ENCODE measurements around the gene PTRHD1. TPM values are rescaled to one million over a fixed set of nuclear protein-coding genes. Genes with fewer than 3 reads are reported as not detected.
"Not testable (repeated sequence)": the region's sequence is repeated elsewhere in the genome, so short reads cannot be mapped to it uniquely, and the experiment has no call there.

The PTRHD1 gene
- total and polyA plus RNA-seq, 2 donors: 25.3 to 44.0 TPM

DNA sequence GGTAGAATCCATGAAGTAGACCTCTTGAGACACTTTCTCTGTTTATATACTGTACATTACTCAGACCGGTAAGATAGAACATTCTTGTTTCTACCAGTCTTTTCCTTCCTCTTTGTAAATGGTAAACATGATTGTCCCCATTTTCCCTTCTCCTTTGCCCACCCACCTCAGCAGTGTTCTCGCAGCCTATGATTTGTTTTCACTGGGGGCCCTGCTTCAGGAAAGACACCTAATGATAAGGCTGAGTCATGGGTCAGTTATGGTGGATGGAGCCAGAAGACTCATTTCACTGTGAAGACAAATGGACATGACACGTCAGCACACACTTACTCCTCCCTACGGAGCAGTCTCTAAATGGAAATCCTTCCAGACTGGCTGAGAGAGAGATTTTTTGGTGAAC, 23.7 kb upstream of the PTRHD1 start:
- Histone ChIP-seq H3K4me1 (ENCODE audit: control insufficient read depth in 2 of 2, insufficient read depth in 2 of 2, low read length in 2 of 2) (no peaks in the 10 kb centered on the region), H3K36me3 (ENCODE audit: control insufficient read depth in 2 of 2, insufficient read depth in 2 of 2, low read length in 1 of 2) (peaks cover 79 to 84% of the 10 kb centered on the region in 2 donors), H3K27me3 (ENCODE audit: control insufficient read depth in 2 of 2, insufficient read depth in 1 of 2, low read length in 1 of 2) (no peaks in the 10 kb centered on the region), H3K27ac (ENCODE audit: low read depth in 1 of 2, low read length in 1 of 2) (no peak overlapping the region), H3K4me3 (ENCODE audit: low read length in 2 of 2) (no peak overlapping the region), H3K9me3 (ENCODE audit: control insufficient read depth in 2 of 2, insufficient read depth in 1 of 2, low read length in 1 of 2) (no peaks in the 10 kb centered on the region)
- WGBS: 99% methylated on average over 4 of the region's 4 CpGs
- no peak for DNase-seq (ENCODE audit: low read depth in 6 of 9, low spot score in 9 of 9)

DNA sequence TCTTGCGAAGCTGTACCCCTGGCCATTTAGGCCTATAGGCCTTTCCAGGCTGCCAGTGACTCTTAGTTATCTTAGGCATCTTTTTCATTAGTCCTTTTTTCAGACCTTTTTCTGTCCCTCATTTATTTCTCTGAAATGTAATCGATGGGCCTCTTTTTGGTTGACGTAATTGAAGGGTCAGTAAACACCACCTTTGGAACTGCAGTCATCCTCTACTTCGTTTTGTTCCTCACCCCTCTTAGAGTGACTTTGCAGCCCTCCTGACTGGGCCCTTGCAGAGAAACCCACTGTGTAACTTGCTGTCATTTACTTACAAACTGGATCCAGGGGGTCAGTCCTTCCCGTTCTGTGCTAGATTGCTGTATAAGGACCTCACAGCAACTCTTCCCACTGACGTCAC, 23.2 kb upstream of the PTRHD1 start:
- H3K9me3 ChIP-seq (ENCODE audit: control insufficient read depth in 2 of 2, insufficient read depth in 1 of 2, low read length in 1 of 2): no peaks in the 10 kb centered on the region
- no peak overlapping the region for H3K4me3 ChIP-seq (ENCODE audit: low read length in 2 of 2)
- 97% methylated on average over 6 of the region's 6 CpGs for WGBS
- DNase-seq (ENCODE audit: low read depth in 6 of 9, low spot score in 9 of 9): no peak
- peaks cover 74 to 79% of the 10 kb centered on the region in 2 donors for H3K36me3 ChIP-seq (ENCODE audit: control insufficient read depth in 2 of 2, insufficient read depth in 2 of 2, low read length in 1 of 2)
- no peaks in the 10 kb centered on the region for H3K4me1 ChIP-seq (ENCODE audit: control insufficient read depth in 2 of 2, insufficient read depth in 2 of 2, low read length in 2 of 2)
- H3K27me3 ChIP-seq (ENCODE audit: control insufficient read depth in 2 of 2, insufficient read depth in 1 of 2, low read length in 1 of 2): no peaks in the 10 kb centered on the region
- H3K27ac ChIP-seq (ENCODE audit: low read depth in 1 of 2, low read length in 1 of 2): no peak overlapping the region

DNA sequence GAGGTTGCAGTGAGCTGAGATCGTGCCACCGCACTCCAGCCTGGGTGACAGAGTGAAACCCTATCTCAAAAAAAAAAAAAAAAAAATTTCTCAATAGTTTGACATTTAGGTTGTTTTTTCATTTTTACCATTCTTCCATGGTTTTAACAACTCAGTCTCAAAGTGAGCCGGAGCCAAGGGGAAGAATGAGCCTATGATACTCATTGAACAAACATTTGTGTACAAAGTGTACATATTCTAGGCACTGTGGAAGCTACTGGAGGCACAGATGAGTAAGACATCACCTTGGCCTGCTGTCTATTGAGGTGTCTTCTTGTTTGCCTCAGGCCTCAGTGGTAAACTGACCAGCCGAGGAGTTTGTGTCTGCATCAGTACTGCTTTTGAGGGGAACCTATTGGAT, 22.0 kb upstream of the PTRHD1 start:
- Histone ChIP-seq H3K27me3 (ENCODE audit: control insufficient read depth in 2 of 2, insufficient read depth in 1 of 2, low read length in 1 of 2) (no peaks in the 10 kb centered on the region), H3K36me3 (ENCODE audit: control insufficient read depth in 2 of 2, insufficient read depth in 2 of 2, low read length in 1 of 2) (peaks cover 62 to 67% of the 10 kb centered on the region in 2 donors), H3K9me3 (ENCODE audit: control insufficient read depth in 2 of 2, insufficient read depth in 1 of 2, low read length in 1 of 2) (no peaks in the 10 kb centered on the region), H3K4me1 (ENCODE audit: control insufficient read depth in 2 of 2, insufficient read depth in 2 of 2, low read length in 2 of 2) (no peaks in the 10 kb centered on the region), H3K27ac (ENCODE audit: low read depth in 1 of 2, low read length in 1 of 2) (no peak overlapping the region), H3K4me3 (ENCODE audit: low read length in 2 of 2) (no peak overlapping the region)
- DNase-seq (ENCODE audit: low read depth in 6 of 9, low spot score in 9 of 9): no peak
- WGBS: 97% methylated on average over 4 of the region's 4 CpGs

DNA sequence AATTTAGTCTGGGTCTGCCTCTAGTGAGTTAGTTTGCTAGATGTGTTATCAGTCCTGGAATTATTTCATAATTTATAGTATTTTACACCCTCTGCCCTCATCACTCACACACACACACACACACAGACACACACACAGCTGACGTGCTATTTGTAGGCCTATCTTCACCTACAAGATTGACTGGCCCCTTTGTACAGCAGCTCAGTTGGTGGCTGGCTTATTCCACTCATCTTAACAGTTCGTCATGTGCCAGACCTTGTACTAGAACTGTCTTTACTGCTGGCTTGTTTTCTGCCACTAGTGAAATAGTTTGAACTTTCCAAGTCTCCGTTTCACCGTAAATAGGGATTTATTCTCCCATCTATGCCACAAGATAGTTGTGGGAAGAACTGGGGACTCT, 21.3 kb upstream of the PTRHD1 start:
- no peak overlapping the region for H3K4me3 ChIP-seq (ENCODE audit: low read length in 2 of 2)
- H3K36me3 ChIP-seq (ENCODE audit: control insufficient read depth in 2 of 2, insufficient read depth in 2 of 2, low read length in 1 of 2): peaks cover 56 to 65% of the 10 kb centered on the region in 2 donors
- H3K27me3 ChIP-seq (ENCODE audit: control insufficient read depth in 2 of 2, insufficient read depth in 1 of 2, low read length in 1 of 2): no peaks in the 10 kb centered on the region
- no peak overlapping the region for H3K27ac ChIP-seq (ENCODE audit: low read depth in 1 of 2, low read length in 1 of 2)
- no peaks in the 10 kb centered on the region for H3K9me3 ChIP-seq (ENCODE audit: control insufficient read depth in 2 of 2, insufficient read depth in 1 of 2, low read length in 1 of 2)
- no peaks in the 10 kb centered on the region for H3K4me1 ChIP-seq (ENCODE audit: control insufficient read depth in 2 of 2, insufficient read depth in 2 of 2, low read length in 2 of 2)
- WGBS: 98% methylated on average over 4 of the region's 4 CpGs
- DNase-seq (ENCODE audit: low read depth in 6 of 9, low spot score in 9 of 9): no peak

DNA sequence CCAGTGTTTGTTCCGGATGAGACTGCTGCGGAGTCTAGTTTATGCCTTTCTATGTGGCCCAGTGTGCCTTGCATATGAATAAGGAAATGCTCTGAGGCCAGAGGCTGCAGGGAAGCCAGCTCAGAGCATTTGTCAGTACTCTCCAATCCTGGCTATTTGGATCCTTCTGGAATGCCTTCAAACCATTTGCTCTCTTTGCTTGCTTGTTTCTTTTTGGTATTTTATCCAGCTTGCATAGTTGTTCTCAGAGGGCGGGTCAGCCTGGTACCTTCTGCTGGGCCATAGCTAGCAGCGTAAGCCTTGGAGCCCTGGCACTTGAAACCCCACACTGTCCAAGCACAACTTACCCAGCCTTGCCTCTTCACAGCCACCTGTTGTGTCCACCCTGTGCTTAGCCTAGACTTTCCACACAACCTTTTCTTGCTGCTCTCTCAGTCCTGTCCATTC, 20.5 kb upstream of the PTRHD1 start:
- Histone ChIP-seq H3K27me3 (ENCODE audit: control insufficient read depth in 2 of 2, insufficient read depth in 1 of 2, low read length in 1 of 2) (no peaks in the 10 kb centered on the region), H3K27ac (ENCODE audit: low read depth in 1 of 2, low read length in 1 of 2) (no peak overlapping the region), H3K36me3 (ENCODE audit: control insufficient read depth in 2 of 2, insufficient read depth in 2 of 2, low read length in 1 of 2) (peaks cover 50 to 57% of the 10 kb centered on the region in 2 donors), H3K4me3 (ENCODE audit: low read length in 2 of 2) (no peak overlapping the region), H3K9me3 (ENCODE audit: control insufficient read depth in 2 of 2, insufficient read depth in 1 of 2, low read length in 1 of 2) (no peaks in the 10 kb centered on the region), H3K4me1 (ENCODE audit: control insufficient read depth in 2 of 2, insufficient read depth in 2 of 2, low read length in 2 of 2) (no peaks in the 10 kb centered on the region)
- WGBS: 95% methylated on average over 4 of the region's 4 CpGs
- DNase-seq (ENCODE audit: low read depth in 6 of 9, low spot score in 9 of 9): no peak

DNA sequence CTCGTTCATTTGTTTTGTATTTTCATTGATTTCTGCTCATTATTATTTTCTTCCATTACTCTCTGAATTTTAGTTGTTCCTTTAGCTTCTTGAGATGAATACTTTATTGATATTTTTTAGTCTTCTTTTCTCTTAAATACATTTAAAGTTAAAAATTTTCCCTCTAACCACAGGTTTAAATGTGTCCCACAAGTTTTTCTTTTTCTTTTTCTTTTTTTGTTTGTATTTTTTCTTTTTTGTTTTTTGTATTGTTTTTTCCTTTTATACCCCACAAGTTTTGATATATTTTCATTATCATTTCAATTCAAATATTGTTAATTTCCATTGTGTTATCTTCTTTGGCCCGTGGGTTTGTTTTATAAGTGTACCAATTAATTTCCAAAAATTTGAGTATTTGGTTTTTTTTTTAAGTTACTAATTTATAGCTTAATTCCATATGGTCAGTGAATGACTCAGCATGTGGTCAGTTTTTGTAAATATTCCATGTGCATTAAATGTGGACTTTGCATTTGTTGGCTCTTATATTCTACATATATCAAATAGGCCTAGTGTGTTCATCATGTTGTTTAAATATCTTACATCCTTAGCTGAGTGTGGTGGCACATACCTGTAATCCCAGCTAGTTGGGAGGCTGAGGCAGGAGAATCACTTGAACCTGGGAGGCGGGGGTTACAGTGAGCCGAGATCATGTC, 16.3 kb upstream of the PTRHD1 start:
- H3K9me3 ChIP-seq (ENCODE audit: control insufficient read depth in 2 of 2, insufficient read depth in 1 of 2, low read length in 1 of 2): peaks cover 0 to 6% of the 10 kb centered on the region in 2 donors
- peaks cover 28 to 37% of the 10 kb centered on the region in 2 donors for H3K36me3 ChIP-seq (ENCODE audit: control insufficient read depth in 2 of 2, insufficient read depth in 2 of 2, low read length in 1 of 2)
- 98% methylated on average over 4 of the region's 4 CpGs for WGBS
- DNase-seq (ENCODE audit: low read depth in 6 of 9, low spot score in 9 of 9): no peak
- no peaks in the 10 kb centered on the region for H3K27me3 ChIP-seq (ENCODE audit: control insufficient read depth in 2 of 2, insufficient read depth in 1 of 2, low read length in 1 of 2)
- no peak overlapping the region for H3K27ac ChIP-seq (ENCODE audit: low read depth in 1 of 2, low read length in 1 of 2)
- no peaks in the 10 kb centered on the region for H3K4me1 ChIP-seq (ENCODE audit: control insufficient read depth in 2 of 2, insufficient read depth in 2 of 2, low read length in 2 of 2)
- H3K4me3 ChIP-seq (ENCODE audit: low read length in 2 of 2): no peak overlapping the region

DNA sequence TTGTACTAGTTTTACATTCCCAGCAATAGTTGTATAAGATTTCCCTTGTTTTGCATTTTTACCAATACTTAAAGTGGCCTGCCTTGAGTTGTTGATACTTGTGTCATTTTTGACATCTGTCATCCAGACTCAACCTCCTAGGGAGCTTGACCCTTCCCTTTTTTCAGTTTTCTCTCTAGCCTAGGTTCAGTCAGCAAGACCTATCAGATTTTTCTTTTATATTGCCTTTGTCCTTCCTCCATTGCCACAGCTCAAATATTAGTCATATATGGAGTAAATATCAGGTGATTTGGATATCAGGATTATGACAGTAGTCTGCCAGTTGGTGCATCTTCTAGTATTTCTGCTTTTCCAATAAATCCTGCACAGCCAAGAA, 13.5 kb upstream of the PTRHD1 start:
- Histone ChIP-seq H3K27me3 (ENCODE audit: control insufficient read depth in 2 of 2, insufficient read depth in 1 of 2, low read length in 1 of 2) (no peaks in the 10 kb centered on the region), H3K4me3 (ENCODE audit: low read length in 2 of 2) (no peak overlapping the region), H3K9me3 (ENCODE audit: control insufficient read depth in 2 of 2, insufficient read depth in 1 of 2, low read length in 1 of 2) (peaks cover 0 to 6% of the 10 kb centered on the region in 2 donors)

DNA sequence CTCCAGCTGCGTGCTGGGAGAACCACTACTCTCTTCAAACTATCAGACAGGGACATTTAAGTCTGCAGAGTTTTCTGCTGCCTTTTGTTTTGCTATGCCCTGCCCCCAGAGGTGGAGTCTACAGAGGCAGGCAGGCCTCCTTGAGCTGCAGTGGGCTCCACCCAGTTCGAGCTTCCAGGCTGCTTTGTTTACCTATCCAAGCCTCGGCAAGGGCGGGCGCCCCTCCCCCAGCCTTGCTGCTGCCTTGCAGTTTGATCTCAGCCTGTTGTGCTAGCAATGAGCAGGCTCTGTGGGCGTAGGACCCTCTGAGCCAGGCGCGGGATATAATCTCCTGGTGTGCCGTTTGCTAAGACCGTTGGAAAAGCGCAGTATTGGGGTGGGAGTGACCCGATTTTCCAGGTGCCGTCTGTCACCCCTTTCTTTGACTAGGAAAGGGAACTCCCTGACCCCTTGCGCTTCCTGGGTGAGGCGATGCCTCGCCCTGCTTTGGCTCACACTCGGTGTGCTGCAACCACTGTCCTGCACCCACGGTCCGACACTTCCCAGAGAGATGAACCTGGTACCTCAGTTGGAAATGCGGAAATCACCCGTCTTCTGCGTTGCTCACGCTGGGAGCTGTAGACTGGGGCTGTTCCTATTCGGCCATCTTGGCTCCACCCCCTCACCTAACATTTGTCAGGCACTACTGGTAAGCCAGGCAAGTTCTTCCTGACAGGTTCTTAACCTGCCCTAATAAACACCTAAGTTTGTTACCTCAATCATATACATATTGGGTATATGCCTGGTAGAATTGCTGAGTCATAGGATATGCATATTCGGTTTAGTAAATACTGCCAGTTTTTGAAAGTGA, 12.8 kb upstream of the PTRHD1 start:
- peaks cover 14 to 25% of the 10 kb centered on the region in 2 donors for H3K36me3 ChIP-seq (ENCODE audit: control insufficient read depth in 2 of 2, insufficient read depth in 2 of 2, low read length in 1 of 2)
- H3K27ac ChIP-seq (ENCODE audit: low read depth in 1 of 2, low read length in 1 of 2); H3K4me1 ChIP-seq (ENCODE audit: control insufficient read depth in 2 of 2, insufficient read depth in 2 of 2, low read length in 2 of 2); H3K4me3 ChIP-seq (ENCODE audit: low read length in 2 of 2); DNase-seq (ENCODE audit: low read depth in 6 of 9, low spot score in 9 of 9); H3K27me3 ChIP-seq (ENCODE audit: control insufficient read depth in 2 of 2, insufficient read depth in 1 of 2, low read length in 1 of 2); H3K9me3 ChIP-seq (ENCODE audit: control insufficient read depth in 2 of 2, insufficient read depth in 1 of 2, low read length in 1 of 2): not testable (repeated sequence)
- WGBS: 95% methylated on average over 25 of the region's 25 CpGs

More for the DNA sequence above, 13.5 kb upstream of the PTRHD1 start:
- peaks cover 14 to 25% of the 10 kb centered on the region in 2 donors for H3K36me3 ChIP-seq (ENCODE audit: control insufficient read depth in 2 of 2, insufficient read depth in 2 of 2, low read length in 1 of 2)
- H3K27ac ChIP-seq (ENCODE audit: low read depth in 1 of 2, low read length in 1 of 2): no peak overlapping the region
- no peak for DNase-seq (ENCODE audit: low read depth in 6 of 9, low spot score in 9 of 9)
- H3K4me1 ChIP-seq (ENCODE audit: control insufficient read depth in 2 of 2, insufficient read depth in 2 of 2, low read length in 2 of 2): no peaks in the 10 kb centered on the region

DNA sequence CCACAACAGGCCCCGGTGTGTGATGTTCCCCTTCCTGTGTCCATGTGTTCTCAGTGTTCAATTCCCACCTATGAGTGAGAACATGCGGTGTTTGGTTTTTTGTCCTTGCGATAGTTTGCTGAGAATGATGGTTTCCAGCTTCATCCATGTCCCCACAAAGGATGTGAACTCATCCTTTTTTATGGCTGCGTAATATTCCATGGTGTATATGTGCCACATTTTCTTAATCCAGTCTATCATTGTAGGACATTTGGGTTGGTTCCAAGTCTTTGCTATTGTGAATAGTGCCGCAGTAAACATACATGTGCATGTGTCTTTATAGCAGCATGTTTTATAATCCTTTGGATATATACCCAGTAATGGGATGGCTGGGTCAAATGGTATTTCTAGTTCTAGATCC, 7.3 kb upstream of the PTRHD1 start:
- H3K27ac ChIP-seq (ENCODE audit: low read depth in 1 of 2, low read length in 1 of 2); H3K4me3 ChIP-seq (ENCODE audit: low read length in 2 of 2); DNase-seq (ENCODE audit: low read depth in 6 of 9, low spot score in 9 of 9); H3K27me3 ChIP-seq (ENCODE audit: control insufficient read depth in 2 of 2, insufficient read depth in 1 of 2, low read length in 1 of 2); H3K9me3 ChIP-seq (ENCODE audit: control insufficient read depth in 2 of 2, insufficient read depth in 1 of 2, low read length in 1 of 2); H3K4me1 ChIP-seq (ENCODE audit: control insufficient read depth in 2 of 2, insufficient read depth in 2 of 2, low read length in 2 of 2): not testable (repeated sequence)
- peaks cover 22 to 43% of the 10 kb centered on the region in 2 donors for H3K36me3 ChIP-seq (ENCODE audit: control insufficient read depth in 2 of 2, insufficient read depth in 2 of 2, low read length in 1 of 2)
- WGBS: 94% methylated on average over 5 of the region's 5 CpGs
